ENCODE measurements around the gene ATP8A2. TPM values are rescaled to one million over a fixed set of nuclear protein-coding genes. Genes with fewer than 3 reads are reported as not detected.

The ATP8A2 gene
- total RNA-seq, 1 donor from 2014 or later, result 1.3 TPM

GRCh38 chr13:26038931-26039475 is 667.2 kb downstream of the ATP8A2 start:
- no peak overlapping the region for H3K27ac ChIP-seq (ENCODE audit: low read depth, low read length)
- no peaks in the 10 kb centered on the region for H3K36me3 Mint-ChIP-seq (ENCODE audit: low read depth, unreplicated experiment)

GRCh38 chr13:26041444-26041843 is 669.7 kb downstream of the ATP8A2 start:
- Histone ChIP-seq H3K79me2 (ENCODE audit: insufficient read depth, low read length) (peaks cover 4% of the 10 kb centered on the region), H3K4me2 (ENCODE audit: low read length) (no peak overlapping the region), H3K27me3 (ENCODE audit: insufficient read depth, low read length) (no peaks in the 10 kb centered on the region), H3K4me3 (ENCODE audit: insufficient read depth, low read depth, low read length) (no peak overlapping the region), H3K27ac (ENCODE audit: low read depth, low read length) (no peak overlapping the region), H3K36me3 (ENCODE audit: insufficient read depth, low read length) (peaks cover 3% of the 10 kb centered on the region), H3K9me3 (ENCODE audit: insufficient read depth, low read depth, low read length) (no peaks in the 10 kb centered on the region), H2AFZ (ENCODE audit: low read depth, low read length) (no peak overlapping the region), H4K20me1 (ENCODE audit: insufficient read depth, low read length) (no peaks in the 10 kb centered on the region), H3K9ac (ENCODE audit: low read length) (no peak overlapping the region), H3K4me1 (ENCODE audit: insufficient read depth, low read length) (no peaks in the 10 kb centered on the region)
- no peak overlapping the region for H3K4me3 Mint-ChIP-seq (ENCODE audit: unreplicated experiment)
- H3K36me3 Mint-ChIP-seq (ENCODE audit: low read depth, unreplicated experiment), result no peaks in the 10 kb centered on the region
- no peak for DNase-seq (ENCODE audit: low read depth)
- no peak for TF ChIP-seq CTCF (IDR thresholded peaks at IDR 0.05; ENCODE audit: insufficient read depth, low read depth, low read length)
- TF ChIP-seq EZH2 (IDR thresholded peaks at IDR 0.05; ENCODE audit: insufficient read depth, low read length), result no peak
- no peaks in the 10 kb centered on the region for H3K4me1 Mint-ChIP-seq (ENCODE audit: low read depth, unreplicated experiment)
- H3K27ac Mint-ChIP-seq (ENCODE audit: unreplicated experiment), result no peak overlapping the region
- H3K9me3 Mint-ChIP-seq (ENCODE audit: unreplicated experiment), result no peaks in the 10 kb centered on the region
- no peak for FAIRE-seq
- H3K27me3 Mint-ChIP-seq (ENCODE audit: low read depth, unreplicated experiment), result peaks cover 6% of the 10 kb centered on the region

More at GRCh38 chr13:26038931-26039475, 667.2 kb downstream of the ATP8A2 start:
- H3K4me2 ChIP-seq (ENCODE audit: low read length), result no peak overlapping the region
- no peaks in the 10 kb centered on the region for H4K20me1 ChIP-seq (ENCODE audit: insufficient read depth, low read length)
- H2AFZ ChIP-seq (ENCODE audit: low read depth, low read length), result no peak overlapping the region
- no peaks in the 10 kb centered on the region for H3K4me1 ChIP-seq (ENCODE audit: insufficient read depth, low read length)
- Mint-ChIP-seq H3K9me3 (ENCODE audit: unreplicated experiment) (no peaks in the 10 kb centered on the region), H3K4me3 (ENCODE audit: unreplicated experiment) (no peak overlapping the region), H3K27me3 (ENCODE audit: low read depth, unreplicated experiment) (peaks cover 6% of the 10 kb centered on the region), H3K27ac (ENCODE audit: unreplicated experiment) (no peak overlapping the region), H3K4me1 (ENCODE audit: low read depth, unreplicated experiment) (no peaks in the 10 kb centered on the region)
- no peaks in the 10 kb centered on the region for H3K79me2 ChIP-seq (ENCODE audit: insufficient read depth, low read length)
- DNase-seq (ENCODE audit: low read depth), result no peak
- no peak for TF ChIP-seq CTCF (IDR thresholded peaks at IDR 0.05; ENCODE audit: insufficient read depth, low read depth, low read length)
- no peak for TF ChIP-seq EZH2 (IDR thresholded peaks at IDR 0.05; ENCODE audit: insufficient read depth, low read length)
- FAIRE-seq, result no peak
- no peaks in the 10 kb centered on the region for H3K9me3 ChIP-seq (ENCODE audit: insufficient read depth, low read depth, low read length)
- no peaks in the 10 kb centered on the region for H3K36me3 ChIP-seq (ENCODE audit: insufficient read depth, low read length)
- H3K9ac ChIP-seq (ENCODE audit: low read length), result no peak overlapping the region
- no peaks in the 10 kb centered on the region for H3K27me3 ChIP-seq (ENCODE audit: insufficient read depth, low read length)
- H3K4me3 ChIP-seq (ENCODE audit: insufficient read depth, low read depth, low read length), result no peak overlapping the region

GRCh38 chr13:26042785-26043184 is 671.0 kb downstream of the ATP8A2 start:
- no peaks in the 10 kb centered on the region for H3K36me3 Mint-ChIP-seq (ENCODE audit: low read depth, unreplicated experiment)
- Histone ChIP-seq H3K79me2 (ENCODE audit: insufficient read depth, low read length) (peaks cover 15% of the 10 kb centered on the region), H3K27ac (ENCODE audit: low read depth, low read length) (no peak overlapping the region), H3K4me1 (ENCODE audit: insufficient read depth, low read length) (no peaks in the 10 kb centered on the region), H3K4me2 (ENCODE audit: low read length) (no peak overlapping the region), H3K27me3 (ENCODE audit: insufficient read depth, low read length) (no peaks in the 10 kb centered on the region), H2AFZ (ENCODE audit: low read depth, low read length) (no peak overlapping the region), H3K36me3 (ENCODE audit: insufficient read depth, low read length) (peaks cover 3% of the 10 kb centered on the region), H3K4me3 (ENCODE audit: insufficient read depth, low read depth, low read length) (no peak overlapping the region), H3K9me3 (ENCODE audit: insufficient read depth, low read depth, low read length) (no peaks in the 10 kb centered on the region), H3K9ac (ENCODE audit: low read length) (no peak overlapping the region), H4K20me1 (ENCODE audit: insufficient read depth, low read length) (peaks cover 3% of the 10 kb centered on the region)
- H3K27ac Mint-ChIP-seq (ENCODE audit: unreplicated experiment), result no peak overlapping the region
- DNase-seq (ENCODE audit: low read depth), result no peak
- H3K4me1 Mint-ChIP-seq (ENCODE audit: low read depth, unreplicated experiment), result no peaks in the 10 kb centered on the region
- peaks cover 13% of the 10 kb centered on the region for H3K27me3 Mint-ChIP-seq (ENCODE audit: low read depth, unreplicated experiment)
- no peak for TF ChIP-seq EZH2 (IDR thresholded peaks at IDR 0.05; ENCODE audit: insufficient read depth, low read length)
- TF ChIP-seq CTCF (IDR thresholded peaks at IDR 0.05; ENCODE audit: insufficient read depth, low read depth, low read length), result no peak
- H3K9me3 Mint-ChIP-seq (ENCODE audit: unreplicated experiment), result no peaks in the 10 kb centered on the region
- FAIRE-seq, result no peak
- H3K4me3 Mint-ChIP-seq (ENCODE audit: unreplicated experiment), result no peak overlapping the region

All from astrocyte (in vitro differentiated cells and primary cell).